Effector memory CD8-positive, alpha-beta T cell (primary cell): ENCODE results near the gene TUFT1.

Source experiments
- ATAC-seq: fragments of 150-1000 bp; cut with Tn5 transposase; replicated peaks from 2 replicates; pipeline ENCODE4 v1.10.0; 2021; ENCODE audit warnings: mild to moderate bottlenecking, moderate library complexity
- DNase-seq, 3 experiments: peaks; one replicate each; pipeline ENCODE4 v3.0.0; 2021
- H3K27ac Mint-ChIP-seq, 2 donors: one replicate each; pipeline ENCODE4 v1.8.0; 2022; ENCODE audit warnings: mild to moderate bottlenecking in 2 of 2, mixed read lengths in 2 of 2, moderate library complexity in 2 of 2
- H3K27me3 Mint-ChIP-seq, 2 donors: one replicate each; pipeline ENCODE4 v1.8.0; 2022; ENCODE audit warnings: mixed read lengths in 2 of 2
- H3K36me3 Mint-ChIP-seq: one replicate; pipeline ENCODE4 v1.8.0; 2022; ENCODE audit warnings: mild to moderate bottlenecking, moderate library complexity, mixed read lengths; ENCODE audit not compliant: insufficient read depth
- H3K4me1 Mint-ChIP-seq, 2 donors: one replicate each; pipeline ENCODE4 v1.8.0; 2022; ENCODE audit warnings: low read depth in 2 of 2, mixed read lengths in 2 of 2
- H3K4me3 Mint-ChIP-seq, 2 donors: one replicate each; pipeline ENCODE4 v1.8.0; 2022; ENCODE audit warnings: mild to moderate bottlenecking in 2 of 2, mixed read lengths in 2 of 2, moderate library complexity in 2 of 2
- H3K9me3 Mint-ChIP-seq, 2 donors: one replicate each; pipeline ENCODE4 v1.8.0; 2022; ENCODE audit warnings: mixed read lengths in 2 of 2
- total RNA-seq, 9 experiments: gene quantifications; one replicate each; lab custom pipeline; 2026; lab: John Stamatoyannopoulos, UW

The TUFT1 gene, protein sequence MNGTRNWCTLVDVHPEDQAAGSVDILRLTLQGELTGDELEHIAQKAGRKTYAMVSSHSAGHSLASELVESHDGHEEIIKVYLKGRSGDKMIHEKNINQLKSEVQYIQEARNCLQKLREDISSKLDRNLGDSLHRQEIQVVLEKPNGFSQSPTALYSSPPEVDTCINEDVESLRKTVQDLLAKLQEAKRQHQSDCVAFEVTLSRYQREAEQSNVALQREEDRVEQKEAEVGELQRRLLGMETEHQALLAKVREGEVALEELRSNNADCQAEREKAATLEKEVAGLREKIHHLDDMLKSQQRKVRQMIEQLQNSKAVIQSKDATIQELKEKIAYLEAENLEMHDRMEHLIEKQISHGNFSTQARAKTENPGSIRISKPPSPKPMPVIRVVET
- total RNA-seq: 6.0 to 18.1 (median 8.9) reads per million in 9 experiments

DNA sequence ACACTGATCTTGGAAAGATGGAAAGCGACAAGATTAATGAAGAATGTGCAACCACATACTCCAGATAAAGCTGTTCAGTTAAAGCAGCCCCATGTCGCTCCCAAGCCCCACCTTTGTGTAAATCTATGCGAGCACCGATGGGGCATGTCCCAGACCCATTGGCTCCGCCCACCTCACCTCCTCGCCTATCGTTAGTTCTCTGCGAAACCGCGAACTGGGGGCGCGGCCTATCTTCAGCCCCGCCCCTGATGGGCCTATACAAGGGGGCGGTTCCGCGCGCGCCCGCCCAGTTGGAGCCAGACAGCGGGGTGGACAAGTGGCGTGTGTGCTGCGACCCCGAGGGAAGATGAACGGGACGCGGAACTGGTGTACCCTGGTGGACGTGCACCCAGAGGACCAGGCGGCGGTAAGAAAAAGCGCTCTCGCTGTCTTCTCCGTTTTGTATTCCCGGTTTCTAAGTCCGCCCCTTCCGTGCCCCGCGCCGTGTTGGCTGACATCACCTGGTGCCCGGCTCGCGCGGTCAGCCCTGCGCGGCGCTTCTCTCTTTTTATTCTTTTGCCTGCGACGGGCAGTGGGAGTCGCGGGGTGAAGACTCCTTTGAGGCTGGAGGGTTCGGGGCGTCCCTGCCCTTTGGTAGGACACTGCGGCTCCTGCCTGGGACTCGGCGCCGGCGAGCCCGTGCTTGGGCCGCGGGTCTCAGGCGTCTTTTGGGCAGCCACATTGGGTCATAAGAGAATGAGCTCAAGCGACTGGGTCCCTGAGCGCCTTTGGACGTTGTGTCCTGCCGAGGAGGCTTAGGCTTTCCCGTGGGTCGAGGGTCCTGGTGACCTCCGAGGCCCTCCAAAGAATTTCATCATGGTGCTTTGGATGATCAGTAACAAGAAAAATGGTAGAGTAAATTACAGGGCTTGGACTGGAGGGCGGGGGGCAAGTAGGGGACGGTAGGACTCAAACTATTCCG is at the start of gene TUFT1:
TUFT1 (plus strand) TSS at position 289 of the 961 bp plus-strand sequence; CDS start at position 347, 58 bp downstream.
- no peaks in the 10 kb centered on the region for H3K9me3 Mint-ChIP-seq
- H3K27ac Mint-ChIP-seq: peak within 1 kb of the TSS; percentile 83 to 89
- H3K4me1 Mint-ChIP-seq: peaks cover 16 to 20% of the 10 kb centered on the region in 2 donors
- peak within 1 kb of the TSS; percentile 93 to 98 for H3K4me3 Mint-ChIP-seq
- H3K27me3 Mint-ChIP-seq: peaks cover 0 to 15% of the 10 kb centered on the region in 2 donors
- DNase-seq (peak; percentile 92 to 96 (median 94)), ATAC-seq (peak; percentile 98)
- no peaks in the 10 kb centered on the region for H3K36me3 Mint-ChIP-seq

DNA sequence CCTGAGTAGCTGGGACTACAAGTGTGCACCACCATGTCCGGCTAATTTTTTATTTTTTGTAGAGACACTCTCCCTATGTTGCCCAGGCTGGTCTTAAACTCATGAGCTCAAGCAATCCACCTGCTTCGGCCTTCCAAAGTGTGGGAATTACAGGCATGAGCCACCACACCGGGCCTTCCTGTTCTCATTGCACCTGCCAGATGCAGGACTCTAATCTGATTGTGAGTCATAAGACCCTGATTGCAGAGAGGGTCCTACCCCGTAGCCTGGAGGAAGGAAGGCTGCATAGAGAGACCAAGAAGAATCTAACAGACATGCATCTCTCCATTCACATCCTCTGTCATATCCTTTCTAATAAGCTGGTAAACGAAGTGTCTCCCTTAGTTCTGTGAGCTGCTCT is 48.5 kb upstream of the TUFT1 start:
- DNase-seq: no peak
- no peaks in the 10 kb centered on the region for H3K4me1 Mint-ChIP-seq
- no peaks in the 10 kb centered on the region for H3K27me3 Mint-ChIP-seq
- H3K27ac Mint-ChIP-seq: no peak overlapping the region
- H3K9me3 Mint-ChIP-seq: no peaks in the 10 kb centered on the region
- H3K36me3 Mint-ChIP-seq: no peaks in the 10 kb centered on the region
- H3K4me3 Mint-ChIP-seq: no peak overlapping the region
- no peak for ATAC-seq

- ATAC-seq: no peak
- DNase-seq: no peak
- Mint-ChIP-seq H3K36me3 (no peaks in the 10 kb centered on the region), H3K27ac (no peak overlapping the region), H3K4me3 (no peak overlapping the region), H3K27me3 (no peaks in the 10 kb centered on the region), H3K4me1 (no peaks in the 10 kb centered on the region), H3K9me3 (no peaks in the 10 kb centered on the region)
Observed at GRCh38 chr1:151492120-151492519, 48.0 kb upstream of the TUFT1 start.

DNA sequence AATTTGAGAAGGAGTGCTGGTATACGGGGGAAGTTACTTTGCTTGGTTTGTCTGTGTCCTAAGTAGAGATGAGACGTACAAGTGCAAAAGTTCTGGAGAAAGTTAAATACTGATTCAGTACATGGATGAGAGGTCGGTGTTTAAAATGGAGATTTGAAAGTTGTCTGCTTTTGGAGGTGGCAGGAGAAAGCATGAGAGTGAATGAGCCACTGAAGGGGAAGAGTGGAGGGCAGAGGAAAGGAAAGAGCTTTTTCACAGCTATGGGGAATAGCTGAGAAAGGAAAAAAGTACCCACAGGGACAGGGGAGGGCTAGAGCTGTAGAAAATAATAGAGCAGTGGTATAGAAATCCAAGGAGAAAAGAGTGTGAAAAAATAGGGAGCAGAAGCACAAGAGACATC is 47.1 kb upstream of the TUFT1 start:
- H3K36me3 Mint-ChIP-seq: no peaks in the 10 kb centered on the region
- ATAC-seq: no peak
- no peak overlapping the region for H3K27ac Mint-ChIP-seq
- H3K9me3 Mint-ChIP-seq: no peaks in the 10 kb centered on the region
- no peaks in the 10 kb centered on the region for H3K4me1 Mint-ChIP-seq
- H3K27me3 Mint-ChIP-seq: no peaks in the 10 kb centered on the region
- DNase-seq: no peak
- no peak overlapping the region for H3K4me3 Mint-ChIP-seq

GRCh38 chr1:151494741-151495281 is 45.3 kb upstream of the TUFT1 start:
- no peaks in the 10 kb centered on the region for H3K4me1 Mint-ChIP-seq
- DNase-seq (no peak), ATAC-seq (no peak)
- no peak overlapping the region for H3K4me3 Mint-ChIP-seq
- H3K9me3 Mint-ChIP-seq: no peaks in the 10 kb centered on the region
- H3K27ac Mint-ChIP-seq: no peak overlapping the region
- H3K36me3 Mint-ChIP-seq: no peaks in the 10 kb centered on the region
- H3K27me3 Mint-ChIP-seq: no peaks in the 10 kb centered on the region

DNA sequence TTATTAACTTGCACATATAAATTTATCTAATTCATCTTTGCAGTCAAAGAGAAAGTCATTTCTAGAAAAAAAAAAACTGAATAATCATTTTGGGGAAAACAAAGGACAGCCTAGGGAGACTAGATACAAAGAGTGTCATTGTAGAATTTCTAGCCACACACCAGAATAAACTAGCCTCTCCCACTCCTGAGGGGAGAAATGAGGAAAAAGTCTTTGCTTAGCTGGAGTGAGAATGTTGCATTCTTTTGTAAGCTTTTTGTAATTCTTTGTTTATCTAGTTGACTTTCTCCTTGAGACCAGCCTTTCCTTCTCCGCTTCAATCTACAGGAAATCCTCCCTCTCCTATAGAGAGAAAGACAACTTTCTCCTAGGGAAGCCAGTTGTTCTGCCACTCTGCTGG is 44.8 kb upstream of the TUFT1 start:
- H3K9me3 Mint-ChIP-seq: no peaks in the 10 kb centered on the region
- no peaks in the 10 kb centered on the region for H3K4me1 Mint-ChIP-seq
- no peak overlapping the region for H3K27ac Mint-ChIP-seq
- no peaks in the 10 kb centered on the region for H3K36me3 Mint-ChIP-seq
- no peak for ATAC-seq
- H3K27me3 Mint-ChIP-seq: no peaks in the 10 kb centered on the region
- H3K4me3 Mint-ChIP-seq: no peak overlapping the region
- DNase-seq: no peak

DNA sequence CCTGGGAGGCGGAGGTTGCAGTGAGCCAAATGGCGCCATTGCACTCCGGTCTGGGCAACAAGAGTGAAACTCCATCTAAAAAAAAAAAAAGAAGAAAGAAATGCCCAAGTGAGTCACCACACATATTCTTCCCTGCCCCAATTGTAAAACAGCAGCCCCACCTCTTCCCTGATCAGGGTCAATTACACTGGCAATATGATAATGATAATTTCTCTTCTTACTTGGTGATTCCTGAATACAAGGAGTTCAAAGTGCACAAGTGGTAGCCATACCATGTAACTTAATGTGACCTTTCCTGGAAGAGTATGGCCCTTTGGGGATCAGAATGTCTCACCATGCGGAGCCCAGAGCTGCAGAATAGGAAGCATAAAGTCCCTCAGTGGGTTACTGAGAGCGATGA is 40.7 kb upstream of the TUFT1 start:
- H3K4me3 Mint-ChIP-seq: no peak overlapping the region
- H3K27ac Mint-ChIP-seq: no peak overlapping the region
- no peaks in the 10 kb centered on the region for H3K27me3 Mint-ChIP-seq
- H3K9me3 Mint-ChIP-seq: no peaks in the 10 kb centered on the region
- H3K36me3 Mint-ChIP-seq: no peaks in the 10 kb centered on the region
- ATAC-seq (no peak), DNase-seq (no peak)
- no peaks in the 10 kb centered on the region for H3K4me1 Mint-ChIP-seq

DNA sequence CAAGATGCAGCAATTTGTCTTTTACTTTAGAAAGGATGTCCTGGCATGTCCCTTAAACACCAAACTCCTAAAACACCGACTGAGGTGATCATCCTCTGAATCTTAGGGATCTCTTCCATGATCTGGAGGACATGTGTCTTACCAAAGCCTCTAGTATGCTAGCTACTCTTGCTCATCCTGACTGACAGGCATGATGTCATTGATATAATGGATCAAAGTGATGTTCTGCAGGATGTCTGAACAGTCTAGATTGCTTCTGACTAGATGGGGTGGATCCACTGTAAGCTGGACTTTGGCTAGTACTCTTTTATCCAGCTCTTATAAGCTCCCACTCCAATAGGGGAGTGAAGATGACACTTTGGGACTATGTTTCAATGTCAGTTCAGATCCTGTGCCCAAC is 40.2 kb upstream of the TUFT1 start:
- H3K4me1 Mint-ChIP-seq: no peaks in the 10 kb centered on the region

GRCh38 chr1:151501474-151501873 is 38.6 kb upstream of the TUFT1 start:
- no peak for ATAC-seq
- Mint-ChIP-seq H3K9me3 (no peaks in the 10 kb centered on the region), H3K27me3 (no peaks in the 10 kb centered on the region), H3K27ac (no peak overlapping the region), H3K4me3 (no peak overlapping the region), H3K36me3 (peaks cover 3% of the 10 kb centered on the region), H3K4me1 (peaks cover 0 to 7% of the 10 kb centered on the region in 2 donors)
- no peak for DNase-seq

More for the DNA sequence above, 40.2 kb upstream of the TUFT1 start:
- Mint-ChIP-seq H3K4me3 (no peak overlapping the region), H3K9me3 (no peaks in the 10 kb centered on the region), H3K27ac (no peak overlapping the region), H3K27me3 (no peaks in the 10 kb centered on the region), H3K36me3 (no peaks in the 10 kb centered on the region)
- ATAC-seq: no peak
- no peak for DNase-seq

DNA sequence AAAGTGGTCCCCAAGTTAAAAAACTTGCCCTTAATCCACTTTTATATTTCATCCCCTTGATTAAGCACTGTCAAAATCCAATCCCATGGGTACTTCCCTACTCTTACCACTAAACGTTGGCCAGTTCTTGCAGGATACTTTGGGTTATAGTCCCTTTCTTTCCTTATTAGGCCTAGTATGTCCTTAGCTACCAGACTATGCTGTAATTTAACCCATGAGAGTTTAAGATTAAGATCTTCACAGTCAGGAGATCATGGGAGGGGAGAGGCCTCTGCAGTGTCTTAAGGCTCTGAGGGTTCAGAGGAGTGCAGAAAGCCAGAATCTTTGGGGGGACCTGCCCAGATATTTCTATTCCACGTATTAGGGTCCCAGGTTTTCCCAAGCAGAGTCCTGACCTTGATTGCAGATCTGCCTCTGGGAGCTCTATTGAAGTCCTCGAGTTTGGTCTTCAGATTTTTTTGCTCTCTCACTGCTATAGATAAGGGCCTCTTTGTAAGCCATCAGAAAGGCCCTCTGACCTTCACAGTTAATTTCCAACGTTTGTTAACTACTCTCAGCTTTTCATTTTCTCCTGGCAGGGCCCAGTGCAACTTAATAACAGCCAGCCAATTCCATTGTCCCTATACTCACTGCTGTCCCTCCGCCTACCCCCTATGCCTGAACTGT is 37.9 kb upstream of the TUFT1 start:
- H3K27me3 Mint-ChIP-seq: no peaks in the 10 kb centered on the region
- H3K9me3 Mint-ChIP-seq: no peaks in the 10 kb centered on the region
- H3K4me1 Mint-ChIP-seq: peaks cover 0 to 7% of the 10 kb centered on the region in 2 donors
- no peak for DNase-seq
- peaks cover 3% of the 10 kb centered on the region for H3K36me3 Mint-ChIP-seq
- peak overlapping the region in 1 of 2 donors; percentile 25 for H3K27ac Mint-ChIP-seq
- no peak for ATAC-seq
- H3K4me3 Mint-ChIP-seq: no peak overlapping the region

- peaks cover 3% of the 10 kb centered on the region for H3K36me3 Mint-ChIP-seq
- DNase-seq (no peak), ATAC-seq (no peak)
Observed at GRCh38 chr1:151502859-151503780, 37.0 kb upstream of the TUFT1 start.

DNA sequence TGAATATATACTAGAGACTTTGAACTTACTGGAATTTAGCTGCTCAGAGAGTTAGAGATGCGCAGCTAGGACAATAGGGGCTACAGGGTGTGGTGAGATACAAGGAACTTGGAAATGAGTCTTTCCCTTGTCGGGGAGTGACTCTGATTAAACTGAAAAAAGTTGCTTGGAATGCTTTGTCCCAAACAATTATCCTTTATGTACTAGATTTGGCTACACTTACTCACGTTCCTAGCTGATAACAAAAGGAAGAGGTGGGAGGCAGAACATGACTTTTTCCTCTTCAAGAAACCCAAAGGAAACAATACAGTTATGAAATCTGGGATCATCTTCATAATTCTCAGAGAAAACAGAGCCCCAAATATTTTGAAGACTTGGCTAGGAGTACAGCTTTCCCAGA is 35.9 kb upstream of the TUFT1 start:
- Mint-ChIP-seq H3K4me3 (no peak overlapping the region), H3K4me1 (peaks cover 0 to 7% of the 10 kb centered on the region in 2 donors), H3K27ac (no peak overlapping the region), H3K27me3 (no peaks in the 10 kb centered on the region), H3K9me3 (no peaks in the 10 kb centered on the region), H3K36me3 (peaks cover 3% of the 10 kb centered on the region)
- ATAC-seq: no peak
- no peak for DNase-seq

More at GRCh38 chr1:151502859-151503780, 37.0 kb upstream of the TUFT1 start:
- Mint-ChIP-seq H3K27me3 (no peaks in the 10 kb centered on the region), H3K4me3 (no peak overlapping the region), H3K9me3 (no peaks in the 10 kb centered on the region), H3K4me1 (peaks cover 0 to 7% of the 10 kb centered on the region in 2 donors), H3K27ac (peak overlapping the region in 1 of 2 donors; percentile 25)
